GM19468 (cell line): ENCODE measurements around the gene ZNF620.
A peak's percentile ranks its signal among the peaks of the same experiment; 100 is the strongest.
"Not testable (repeated sequence)": the region's sequence is repeated elsewhere in the genome, so short reads cannot be mapped to it uniquely, and the experiment has no call there.

Experiments used
- ATAC-seq: cut with Tn5 transposase; IDR thresholded peaks from one replicate; pipeline ENCODE4 v1.9.1; 2021; ENCODE audit warnings: mild to moderate bottlenecking, moderate library complexity, moderate number of reproducible peaks; ENCODE audit not compliant: unreplicated experiment; ENCODE audit errors: extremely low read depth

The ZNF620 gene

DNA sequence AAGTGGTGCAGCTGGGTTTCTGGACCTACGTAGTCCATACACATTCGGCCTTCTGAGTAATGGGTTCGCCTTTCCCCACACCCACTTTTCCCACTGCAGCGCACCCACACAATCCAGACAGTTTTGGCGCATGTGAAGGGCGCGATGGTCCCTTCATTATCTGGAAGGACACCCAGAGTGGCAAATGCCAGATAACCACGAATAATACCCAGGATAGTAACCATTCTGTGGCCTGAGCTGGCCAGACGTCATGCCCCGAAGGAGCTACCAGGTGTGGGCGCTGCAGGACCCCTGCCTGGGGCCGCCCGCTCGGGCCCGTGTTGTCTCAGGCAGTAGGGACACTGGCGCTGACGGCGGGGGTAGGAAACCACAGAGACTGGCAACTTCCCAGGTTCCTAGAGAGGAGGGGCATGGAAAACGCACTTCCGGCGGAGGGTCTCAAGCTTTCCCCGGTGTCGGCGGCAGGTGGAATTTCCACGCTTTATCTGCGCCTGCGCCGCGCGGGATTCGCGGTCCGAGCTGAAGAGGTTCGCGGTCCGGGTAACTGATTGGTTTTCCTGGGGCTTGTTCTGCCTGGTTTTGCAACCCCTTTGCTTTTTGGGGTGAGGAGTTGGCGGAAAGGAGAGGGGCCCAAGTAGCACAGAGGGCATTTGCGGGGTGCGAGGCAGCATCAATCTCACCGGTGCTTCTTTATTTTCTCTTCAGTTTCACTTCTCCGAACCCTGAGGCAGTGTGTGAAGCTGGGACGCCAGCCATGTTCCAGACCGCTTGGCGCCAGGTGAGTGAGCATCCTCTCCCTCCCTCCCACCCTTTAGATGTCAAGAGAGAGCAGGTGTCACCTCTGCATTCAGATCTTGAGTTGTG lies at the start of gene ZNF620:
TSS of gene ZNF620 (plus strand) at position 441 of the 864 bp plus-strand sequence. CDS start at position 755, 314 bp downstream.
- peak; percentile 22 for ATAC-seq

DNA sequence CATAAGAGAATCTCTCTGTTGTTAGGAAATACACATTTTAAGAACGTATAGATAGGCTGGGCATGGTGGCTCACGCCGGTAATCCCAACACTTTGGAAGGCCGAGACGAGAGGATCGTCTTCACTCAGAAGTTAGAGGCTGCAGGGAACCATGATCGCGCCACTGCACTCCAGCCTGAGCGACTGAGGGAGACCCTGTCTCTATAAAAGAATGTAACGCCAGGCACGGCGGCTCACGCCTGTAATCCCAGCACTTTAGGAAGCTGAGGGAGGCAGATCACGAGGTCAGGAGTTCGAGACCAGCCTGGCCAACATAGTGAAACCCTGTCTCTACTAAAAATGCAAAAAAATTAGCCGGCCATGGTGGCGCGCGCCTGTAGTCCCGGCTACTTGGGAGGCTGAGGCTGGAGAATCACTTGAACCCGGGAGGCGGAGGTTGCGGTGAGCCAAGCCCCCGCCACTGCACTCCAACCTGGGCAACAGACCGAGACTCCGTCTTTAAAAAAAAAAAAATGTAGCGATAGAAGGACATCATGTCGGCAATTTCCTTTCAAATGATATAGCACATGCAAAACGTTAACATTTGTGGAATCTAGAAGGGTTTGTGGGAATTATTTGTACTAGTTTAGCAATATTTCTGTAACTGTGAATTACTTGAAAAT lies 49.4 kb upstream of the ZNF620 start:
- ATAC-seq, result no peak

- ATAC-seq, result peak; percentile 59
Measured at GRCh38 chr3:40456940-40457823, 48.7 kb upstream of the ZNF620 start, which contains the start of gene RPL14. RPL14 (plus strand) TSS chr3:40457339; CDS start chr3:40457472, 133 bp downstream.

- no peak for ATAC-seq
Measured at GRCh38 chr3:40458473-40458872, 47.4 kb upstream of the ZNF620 start.

GRCh38 chr3:40460481-40460880 lies 45.4 kb upstream of the ZNF620 start:
- ATAC-seq, result not testable (repeated sequence)

DNA sequence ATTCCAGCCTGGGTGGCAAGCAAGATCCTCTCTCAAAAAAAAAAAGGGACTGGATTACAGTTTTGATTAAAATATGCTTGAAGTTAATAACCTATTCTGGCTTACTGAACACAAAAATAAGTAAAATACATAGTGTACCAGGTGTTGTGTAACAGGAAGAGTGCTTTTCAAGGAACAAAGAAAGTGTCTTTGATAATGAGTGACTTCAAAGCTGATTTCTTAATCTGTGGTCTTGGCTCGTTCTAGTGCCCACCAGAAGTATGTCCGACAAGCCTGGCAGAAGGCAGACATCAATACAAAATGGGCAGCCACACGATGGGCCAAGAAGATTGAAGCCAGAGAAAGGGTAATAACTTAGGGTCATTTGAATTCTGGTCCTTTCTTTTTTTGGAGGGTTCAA lies 44.7 kb upstream of the ZNF620 start:
- no peak for ATAC-seq

DNA sequence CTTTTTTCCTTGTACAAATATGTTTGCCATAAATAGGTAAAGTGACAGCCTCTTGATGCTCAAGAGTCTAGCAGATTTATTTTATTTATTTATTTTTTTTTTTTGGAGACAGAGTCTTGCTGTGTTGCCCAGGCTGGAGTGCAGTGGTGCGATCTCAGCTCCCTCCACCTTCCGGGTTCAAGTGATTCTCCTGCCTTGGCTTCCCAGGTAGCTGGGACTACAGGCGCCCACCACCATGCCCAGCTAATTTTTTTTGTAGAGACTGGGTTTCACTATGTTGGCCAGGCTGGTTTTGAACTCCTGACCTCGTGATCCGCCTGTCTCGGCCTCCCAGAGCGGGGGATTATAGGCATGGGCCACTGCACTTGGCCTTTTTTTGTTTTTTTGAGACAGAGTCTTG lies 43.0 kb upstream of the ZNF620 start:
- not testable (repeated sequence) for ATAC-seq

- no peak for ATAC-seq
Measured at GRCh38 chr3:40463579-40463978, 42.3 kb upstream of the ZNF620 start.

- ATAC-seq, result no peak
Measured at GRCh38 chr3:40464339-40465110, 41.3 kb upstream of the ZNF620 start.

DNA sequence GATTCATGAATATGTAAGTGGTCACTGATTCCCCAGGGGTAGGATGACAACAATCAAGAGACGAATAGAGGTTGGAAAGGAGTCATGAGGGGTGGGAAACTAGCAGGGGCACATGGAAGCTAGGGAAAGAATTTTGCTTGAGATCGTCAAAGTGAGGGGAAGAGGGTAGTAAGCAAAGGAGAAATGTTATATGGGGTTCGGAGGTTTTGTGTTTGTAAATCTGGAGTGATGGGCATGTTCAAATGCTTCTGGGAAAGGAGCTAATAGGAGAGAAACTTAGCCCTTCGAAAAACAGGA lies 40.8 kb upstream of the ZNF620 start:
- no peak for ATAC-seq

DNA sequence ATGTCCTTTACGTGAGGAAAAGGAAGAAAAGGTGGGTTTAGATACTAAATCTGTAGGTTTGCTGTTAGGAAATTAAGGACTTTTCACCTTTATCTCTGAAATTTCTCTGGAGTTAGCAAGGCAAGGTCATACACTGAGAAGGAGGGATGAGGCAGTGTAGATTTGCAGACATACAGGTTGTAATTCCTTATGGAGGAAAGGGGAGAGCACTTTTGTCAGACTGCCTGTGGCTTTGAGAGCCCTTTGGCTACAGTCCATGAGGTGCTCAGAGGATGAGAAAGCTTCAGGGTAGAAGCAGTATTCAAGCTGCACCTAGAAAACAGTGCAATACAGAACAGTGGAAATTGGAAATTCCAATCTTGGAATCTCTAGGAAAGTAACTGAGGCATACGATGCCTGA lies 40.4 kb upstream of the ZNF620 start:
- no peak for ATAC-seq

DNA sequence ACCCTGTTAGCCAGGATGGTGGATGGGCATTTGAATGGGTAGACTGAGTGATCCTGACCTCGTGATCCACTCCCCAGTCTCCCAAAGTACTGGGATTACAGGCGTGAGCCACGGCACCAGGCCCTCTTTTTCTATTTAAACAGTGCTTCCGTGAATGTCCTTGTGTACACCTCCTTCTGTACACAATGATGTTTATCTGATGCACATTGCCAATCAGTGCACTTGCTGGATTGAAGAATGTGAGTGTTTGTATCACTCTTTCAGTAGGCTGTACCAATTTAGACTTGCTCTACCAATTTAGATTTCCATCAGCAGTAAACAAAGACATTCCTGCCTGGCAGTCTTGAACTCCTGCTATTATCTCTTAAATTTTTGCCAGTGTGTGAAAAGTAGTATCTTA lies 37.8 kb upstream of the ZNF620 start:
- no peak for ATAC-seq

DNA sequence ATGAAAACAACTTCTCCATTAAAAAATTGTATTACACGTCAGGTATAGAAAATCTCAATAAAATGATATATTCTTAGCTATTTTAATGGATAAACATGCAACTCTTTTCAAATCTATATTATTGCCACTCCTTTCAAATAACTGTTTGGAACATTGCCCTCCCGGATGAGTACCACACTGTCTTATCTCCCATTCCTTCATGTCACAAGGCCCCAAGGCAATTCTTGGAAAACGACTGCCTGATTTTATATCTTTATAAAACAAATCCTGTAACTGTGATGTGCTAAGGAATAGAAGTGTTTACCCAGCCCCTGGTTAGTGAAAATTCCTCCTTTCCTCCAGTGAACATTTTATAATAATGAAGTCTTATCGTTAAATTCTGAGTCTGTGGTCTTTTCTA lies 35.1 kb upstream of the ZNF620 start:
- no peak for ATAC-seq

DNA sequence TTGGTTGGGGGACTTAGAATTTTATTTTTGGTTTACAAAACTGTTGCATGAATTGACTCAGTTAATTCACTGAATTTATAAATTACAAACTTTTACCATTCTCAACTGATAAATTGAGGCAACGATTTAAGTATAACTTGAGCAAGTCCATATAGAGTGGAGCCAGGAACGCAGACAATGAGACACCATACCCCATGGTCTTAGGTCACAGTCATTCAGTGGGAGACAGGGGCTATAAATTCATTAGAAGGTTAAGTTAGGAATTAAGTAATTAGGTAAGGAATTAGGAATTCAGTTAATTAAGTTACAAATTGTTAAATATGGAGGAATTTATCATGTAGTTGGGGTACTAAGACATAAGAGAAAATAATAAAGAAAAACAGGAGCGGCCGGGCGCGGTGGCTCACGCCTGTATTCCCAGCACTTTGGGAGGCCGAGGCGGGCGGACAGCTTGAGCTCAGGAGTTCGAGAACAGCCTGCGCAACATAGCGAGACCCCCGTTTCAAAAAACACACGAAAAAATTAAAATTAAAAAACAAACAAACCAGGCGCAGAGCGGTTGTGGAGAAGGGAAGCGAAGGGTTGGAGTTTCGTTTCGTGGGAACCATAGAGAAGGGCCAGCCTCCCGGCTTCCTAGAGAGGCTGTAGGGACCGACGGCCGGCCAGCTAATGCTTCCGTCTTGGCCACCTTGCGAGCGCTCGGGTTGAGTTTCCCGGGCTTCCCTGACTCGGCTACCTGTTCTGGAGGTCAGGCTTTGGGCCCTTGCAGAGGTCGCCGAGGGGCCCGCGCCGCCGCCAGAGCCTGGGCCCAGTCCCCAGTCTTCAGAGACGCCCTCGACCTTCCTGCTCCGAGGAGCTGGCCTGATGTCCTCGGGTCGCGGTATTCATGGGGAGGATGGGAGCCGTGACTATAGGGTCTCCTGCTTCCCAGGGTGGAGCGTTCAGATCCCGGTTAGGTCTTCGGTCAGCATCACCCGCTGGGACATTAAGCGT lies 29.1 kb upstream of the ZNF620 start, which contains the start of gene ZNF619:
TSS of gene ZNF619 (plus strand) at position 645 of the 993 bp plus-strand sequence. CDS start 858 bp downstream, outside the sequence.
- ATAC-seq, result no peak

GRCh38 chr3:40477666-40478065 lies 28.2 kb upstream of the ZNF620 start:
- no peak for ATAC-seq

DNA sequence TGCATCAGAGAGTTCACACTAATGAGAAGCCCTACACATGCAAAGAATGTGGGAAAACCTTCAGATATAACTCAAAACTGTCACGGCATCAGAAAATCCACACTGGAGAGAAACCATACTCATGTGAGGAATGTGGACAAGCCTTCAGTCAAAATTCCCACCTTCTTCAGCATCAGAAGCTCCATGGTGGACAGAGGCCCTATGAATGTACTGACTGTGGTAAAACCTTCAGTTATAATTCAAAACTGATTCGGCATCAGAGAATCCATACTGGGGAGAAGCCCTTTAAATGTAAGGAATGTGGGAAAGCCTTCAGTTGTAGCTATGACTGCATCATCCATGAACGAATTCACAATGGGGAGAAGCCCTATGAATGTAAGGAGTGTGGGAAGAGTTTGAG lies 18.7 kb upstream of the ZNF620 start:
- ATAC-seq, result no peak

GRCh38 chr3:40490916-40491315 lies 14.9 kb upstream of the ZNF620 start:
- no peak for ATAC-seq

DNA sequence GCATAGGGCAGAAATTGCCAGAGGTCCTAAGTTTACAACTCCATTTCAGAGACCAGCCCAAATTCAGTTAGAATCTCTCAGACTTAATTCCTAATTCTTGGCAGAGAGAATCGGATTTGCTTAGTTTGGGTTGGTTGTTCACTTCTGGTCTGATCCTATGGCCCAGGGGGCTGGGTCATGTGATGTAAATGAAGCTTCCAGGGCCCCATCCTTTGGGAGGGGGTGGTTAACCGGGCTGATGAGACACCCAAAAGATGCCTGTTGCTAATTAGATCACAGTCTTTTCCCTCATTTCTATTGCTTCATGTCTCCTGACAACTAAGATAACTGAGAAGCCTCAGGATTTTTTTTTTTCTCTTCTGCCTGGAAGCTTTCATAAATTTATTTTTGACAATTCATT lies 11.1 kb upstream of the ZNF620 start:
- no peak for ATAC-seq

- no peak for ATAC-seq
Measured at GRCh38 chr3:40497288-40497687, 8.6 kb upstream of the ZNF620 start.
